ENCODE results near the gene ACTN2. TPM values are rescaled to one million over a fixed set of nuclear protein-coding genes. Genes with fewer than 3 reads are reported as not detected.

ACTN2 gene
- total RNA-seq, 1 donor from 2014 or later, result not detected

- intact Hi-C loops (cut with micrococcal nuclease), result no loop called here
- ATAC-seq (ENCODE audit: low read depth), result no peak
- no peak for DNase-seq
- ChIA-PET POLR2A (no interaction called here), CTCF (no interaction called here)
- Mint-ChIP-seq H3K36me3 (ENCODE audit: low read depth) (no peaks in the 10 kb centered on the region), H3K27ac (no peak overlapping the region), H3K9me3 (no peaks in the 10 kb centered on the region), H3K4me1 (no peaks in the 10 kb centered on the region), H3K4me3 (no peak overlapping the region), H3K27me3 (peaks cover 21% of the 10 kb centered on the region)
- no peak for TF ChIP-seq CTCF (IDR thresholded peaks at IDR 0.05)
Measured at GRCh38 chr1:236765831-236766230, 79.5 kb downstream of the ACTN2 start.

GRCh38 chr1:236766506-236766905 is 80.2 kb downstream of the ACTN2 start:
- CTCF ChIA-PET, result no interaction called here

GRCh38 chr1:236767276-236767675 is 81.0 kb downstream of the ACTN2 start:
- intact Hi-C loops (cut with micrococcal nuclease), result no loop called here
- no peak for TF ChIP-seq CTCF (IDR thresholded peaks at IDR 0.05)
- ChIA-PET CTCF (no interaction called here), POLR2A (no interaction called here)
- Mint-ChIP-seq H3K27ac (no peak overlapping the region), H3K36me3 (ENCODE audit: low read depth) (no peaks in the 10 kb centered on the region), H3K4me1 (no peaks in the 10 kb centered on the region), H3K9me3 (no peaks in the 10 kb centered on the region), H3K27me3 (peaks cover 23% of the 10 kb centered on the region), H3K4me3 (no peak overlapping the region)
- ATAC-seq (ENCODE audit: low read depth) (no peak), DNase-seq (no peak)

More at GRCh38 chr1:236766506-236766905, 80.2 kb downstream of the ACTN2 start:
- no peak overlapping the region for H3K4me3 Mint-ChIP-seq
- H3K36me3 Mint-ChIP-seq (ENCODE audit: low read depth), result no peaks in the 10 kb centered on the region
- intact Hi-C loops (cut with micrococcal nuclease), result no loop called here
- no peaks in the 10 kb centered on the region for H3K4me1 Mint-ChIP-seq
- POLR2A ChIA-PET, result no interaction called here
- TF ChIP-seq CTCF (IDR thresholded peaks at IDR 0.05), result no peak
- H3K9me3 Mint-ChIP-seq, result no peaks in the 10 kb centered on the region
- no peak for ATAC-seq (ENCODE audit: low read depth)
- no peak for DNase-seq
- H3K27ac Mint-ChIP-seq, result no peak overlapping the region
- H3K27me3 Mint-ChIP-seq, result peaks cover 23% of the 10 kb centered on the region

GRCh38 chr1:236768601-236769000 is 82.3 kb downstream of the ACTN2 start:
- Mint-ChIP-seq H3K27ac (no peak overlapping the region), H3K27me3 (peaks cover 23% of the 10 kb centered on the region), H3K4me1 (no peaks in the 10 kb centered on the region), H3K36me3 (ENCODE audit: low read depth) (no peaks in the 10 kb centered on the region), H3K9me3 (no peaks in the 10 kb centered on the region), H3K4me3 (no peak overlapping the region)
- ChIA-PET POLR2A (interaction anchor here (0.5 kb wide), 1 partner anchor 144 kb away, joined by 4 read pairs; no protein-coding TSS in a partner anchor), CTCF (interaction anchor here (1.7 kb wide), 1 partner anchor 9 kb away, joined by 7 read pairs; no protein-coding TSS in a partner anchor)
- no peak for TF ChIP-seq CTCF (IDR thresholded peaks at IDR 0.05)
- DNase-seq, result no peak
- no peak for ATAC-seq (ENCODE audit: low read depth)
- intact Hi-C loops (cut with micrococcal nuclease), result no loop called here

- Mint-ChIP-seq H3K9me3 (peaks cover 5% of the 10 kb centered on the region), H3K36me3 (ENCODE audit: low read depth) (no peaks in the 10 kb centered on the region), H3K4me3 (no peak overlapping the region), H3K27me3 (peaks cover 32% of the 10 kb centered on the region), H3K27ac (no peak overlapping the region), H3K4me1 (no peaks in the 10 kb centered on the region)
- ATAC-seq (ENCODE audit: low read depth) (no peak), DNase-seq (no peak)
- intact Hi-C loops (cut with micrococcal nuclease), result no loop called here
- no peak for TF ChIP-seq CTCF (IDR thresholded peaks at IDR 0.05)
- ChIA-PET POLR2A (interaction anchor here (0.6 kb wide), 1 partner anchor 86 kb away, joined by 4 read pairs; no protein-coding TSS in a partner anchor), CTCF (no interaction called here)
Measured at GRCh38 chr1:236773919-236774318, 87.6 kb downstream of the ACTN2 start.

Data from activated B cell treated with CpG ODN at 0.5 μM for 24 hours (primary cell).